Brain microvascular endothelial cell (primary cell): Measurements from ENCODE around the gene PDZK1.

Experiments
- DNase-seq: peaks from one replicate; pipeline ENCODE4 v3.0.0-alpha.2; 2020
- H3K27ac ChIP-seq: fragments of 250-450 bp; sonication (Bioruptor Pico); 2 replicates; pipeline ENCODE4 v1.5.1; 2020; ENCODE audit warnings: mild to moderate bottlenecking, moderate library complexity
- H3K27me3 ChIP-seq: fragments of 250-450 bp; sonication (Bioruptor Pico); replicated peaks from 2 replicates; pipeline ENCODE4 v1.5.1; 2020; ENCODE audit warnings: mild to moderate bottlenecking
- H3K36me3 ChIP-seq: fragments of 250-450 bp; sonication (Bioruptor Pico); replicated peaks from 2 replicates; pipeline ENCODE4 v1.5.1; 2020; ENCODE audit warnings: mild to moderate bottlenecking
- H3K4me3 ChIP-seq: 2 replicates; pipeline ENCODE4 v1.5.1; 2011; ENCODE audit warnings: low read depth, mild to moderate bottlenecking, control low read depth, low read length, moderate library complexity
- in situ Hi-C: cut with HindIII; loops from 2 replicates; pipeline ENCODE4 v1.10.0; 2017; ENCODE audit warnings: low sequenced_read_pairs, low pct_ligation_motif_present
- TF ChIP-seq, protein P1 (sequence below): IDR thresholded peaks from 2 replicates; pipeline ENCODE4 v1.5.1; 2011; ENCODE audit warnings: low read depth, mild to moderate bottlenecking, moderate library complexity, low read length, control low read depth, inconsistent platforms; ENCODE audit errors: missing control alignments

Gene PDZK1

DNA sequence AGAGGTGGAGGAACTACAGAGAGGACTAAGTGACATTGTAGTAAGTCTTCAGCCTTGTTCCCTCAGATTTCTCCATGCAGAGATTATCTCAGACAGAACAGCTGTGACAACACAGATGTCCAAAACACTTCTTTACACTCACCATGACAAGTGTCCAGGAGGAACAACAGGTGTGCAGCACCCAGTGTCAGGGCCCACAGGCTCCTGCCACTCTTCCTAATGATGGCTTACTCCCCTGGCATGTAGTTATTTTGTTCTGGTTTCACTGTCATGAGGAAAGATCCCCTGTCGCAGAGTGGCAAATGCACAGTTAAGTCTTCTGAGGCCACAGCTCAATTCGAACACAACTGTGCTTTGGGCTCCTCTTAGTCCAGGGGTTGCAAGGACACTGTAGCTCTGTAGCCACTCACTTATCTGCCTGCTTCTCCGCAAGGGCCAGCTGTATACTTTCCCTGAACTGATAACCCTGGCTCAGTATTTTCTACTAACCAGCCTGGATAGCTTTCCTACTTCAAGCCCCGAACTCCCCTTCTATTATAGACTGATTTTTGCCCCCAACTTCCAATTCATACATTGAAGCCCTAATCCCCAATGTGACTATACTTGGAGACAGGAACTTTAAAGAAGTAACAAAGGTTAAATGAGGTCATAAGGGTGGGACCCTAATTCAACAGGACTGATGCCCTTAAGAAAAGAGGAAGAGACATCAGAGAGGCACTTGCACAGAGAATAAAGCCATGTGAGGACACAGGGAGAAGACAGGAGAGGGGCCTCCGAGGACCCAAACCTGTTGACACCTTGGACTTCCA is 11.1 kb downstream of the PDZK1 start:
- no peak for DNase-seq
- no peaks in the 10 kb centered on the region for H3K27me3 ChIP-seq
- TF ChIP-seq, protein P1, sequence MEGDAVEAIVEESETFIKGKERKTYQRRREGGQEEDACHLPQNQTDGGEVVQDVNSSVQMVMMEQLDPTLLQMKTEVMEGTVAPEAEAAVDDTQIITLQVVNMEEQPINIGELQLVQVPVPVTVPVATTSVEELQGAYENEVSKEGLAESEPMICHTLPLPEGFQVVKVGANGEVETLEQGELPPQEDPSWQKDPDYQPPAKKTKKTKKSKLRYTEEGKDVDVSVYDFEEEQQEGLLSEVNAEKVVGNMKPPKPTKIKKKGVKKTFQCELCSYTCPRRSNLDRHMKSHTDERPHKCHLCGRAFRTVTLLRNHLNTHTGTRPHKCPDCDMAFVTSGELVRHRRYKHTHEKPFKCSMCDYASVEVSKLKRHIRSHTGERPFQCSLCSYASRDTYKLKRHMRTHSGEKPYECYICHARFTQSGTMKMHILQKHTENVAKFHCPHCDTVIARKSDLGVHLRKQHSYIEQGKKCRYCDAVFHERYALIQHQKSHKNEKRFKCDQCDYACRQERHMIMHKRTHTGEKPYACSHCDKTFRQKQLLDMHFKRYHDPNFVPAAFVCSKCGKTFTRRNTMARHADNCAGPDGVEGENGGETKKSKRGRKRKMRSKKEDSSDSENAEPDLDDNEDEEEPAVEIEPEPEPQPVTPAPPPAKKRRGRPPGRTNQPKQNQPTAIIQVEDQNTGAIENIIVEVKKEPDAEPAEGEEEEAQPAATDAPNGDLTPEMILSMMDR = no peak
- H3K27ac ChIP-seq = no peak overlapping the region
- H3K36me3 ChIP-seq = no peaks in the 10 kb centered on the region
- in situ Hi-C loops = no loop called here
- H3K4me3 ChIP-seq = no peak overlapping the region

DNA sequence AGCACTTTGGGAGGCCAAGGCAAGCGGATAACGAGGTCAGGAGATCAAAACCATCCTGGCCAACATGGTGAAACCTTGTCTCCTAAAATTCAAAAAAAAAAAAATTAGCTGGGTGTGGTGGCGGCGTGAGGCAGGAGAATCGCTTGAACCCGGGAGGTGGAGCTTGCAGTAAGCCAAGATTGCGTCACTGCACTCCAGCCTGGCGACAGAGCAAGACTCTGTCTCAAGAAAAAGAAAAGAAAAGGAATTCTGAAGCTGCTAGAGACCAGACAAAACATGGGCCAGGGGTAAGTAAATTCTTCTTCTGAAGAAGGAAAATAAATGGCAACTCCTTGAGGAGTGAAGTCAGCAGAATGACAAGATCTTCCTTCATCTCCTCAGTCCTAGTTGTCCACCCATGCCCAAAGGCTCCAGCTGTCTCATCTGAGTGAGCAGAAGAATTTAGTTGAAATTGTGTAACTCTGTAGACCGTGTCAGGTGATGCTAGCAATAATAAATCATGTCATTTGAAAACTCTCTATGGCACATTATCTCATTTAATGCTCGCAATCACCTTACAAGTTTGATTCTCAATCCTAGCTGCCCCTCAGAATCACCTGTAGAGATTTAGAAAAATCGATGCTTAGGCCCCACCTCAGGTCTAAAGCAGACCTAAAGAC is 14.3 kb downstream of the PDZK1 start:
- Histone ChIP-seq H3K27ac (no peak overlapping the region), H3K27me3 (no peaks in the 10 kb centered on the region), H3K36me3 (no peaks in the 10 kb centered on the region), H3K4me3 (no peak overlapping the region)
- in situ Hi-C loops = no loop called here
- TF ChIP-seq, protein P1 = no peak
- DNase-seq = no peak

DNA sequence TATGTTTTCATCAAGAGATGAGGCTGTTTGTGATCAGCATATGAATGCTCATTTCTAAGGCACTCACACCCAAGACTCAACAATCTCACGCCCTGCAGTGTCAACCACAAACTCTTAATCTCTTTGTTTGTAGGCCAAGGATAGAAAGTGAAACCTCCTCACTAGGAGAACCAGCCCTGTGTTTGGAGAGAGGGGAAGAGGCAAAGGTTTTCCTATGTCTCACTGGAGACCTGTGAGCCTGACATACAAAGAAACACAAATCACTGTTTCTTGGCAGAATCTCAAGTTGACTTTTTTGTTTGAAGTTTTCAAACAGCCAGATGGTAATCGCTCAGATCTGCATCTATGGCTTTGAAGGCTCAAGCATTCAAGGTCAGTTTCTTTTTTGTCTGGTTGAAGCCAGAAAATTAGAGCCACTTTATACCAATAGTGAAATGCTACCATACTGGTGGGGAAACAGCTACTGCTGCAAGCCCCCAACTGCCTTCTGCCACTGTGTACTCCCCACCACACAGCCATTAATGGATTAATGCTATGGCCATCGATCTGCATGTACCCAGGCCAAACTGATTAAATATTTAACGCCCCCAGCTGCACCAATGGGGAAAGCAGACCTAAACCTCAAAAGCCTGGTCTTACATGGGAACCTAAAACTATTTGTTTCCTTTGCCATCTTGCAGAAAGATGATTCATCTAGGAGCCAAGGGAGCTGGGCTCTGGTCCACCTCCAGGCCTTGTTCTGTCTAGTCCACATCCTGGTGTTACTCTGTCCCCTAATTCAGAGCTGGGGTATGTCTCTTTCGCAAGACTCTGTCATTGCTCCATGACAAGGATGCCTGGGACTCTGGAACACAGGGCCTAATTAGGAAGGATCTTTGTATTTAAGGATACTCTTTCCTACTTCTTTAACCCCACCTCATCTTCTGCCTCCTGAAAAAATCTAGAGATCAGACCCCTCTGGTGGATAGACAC is 16.3 kb downstream of the PDZK1 start:
- TF ChIP-seq, protein P1 = no peak
- H3K4me3 ChIP-seq = no peak overlapping the region
- DNase-seq = peak; percentile 55
- no peaks in the 10 kb centered on the region for H3K27me3 ChIP-seq
- in situ Hi-C loops = no loop called here
- peak overlapping the region; percentile 48 for H3K27ac ChIP-seq
- H3K36me3 ChIP-seq = no peaks in the 10 kb centered on the region

DNA sequence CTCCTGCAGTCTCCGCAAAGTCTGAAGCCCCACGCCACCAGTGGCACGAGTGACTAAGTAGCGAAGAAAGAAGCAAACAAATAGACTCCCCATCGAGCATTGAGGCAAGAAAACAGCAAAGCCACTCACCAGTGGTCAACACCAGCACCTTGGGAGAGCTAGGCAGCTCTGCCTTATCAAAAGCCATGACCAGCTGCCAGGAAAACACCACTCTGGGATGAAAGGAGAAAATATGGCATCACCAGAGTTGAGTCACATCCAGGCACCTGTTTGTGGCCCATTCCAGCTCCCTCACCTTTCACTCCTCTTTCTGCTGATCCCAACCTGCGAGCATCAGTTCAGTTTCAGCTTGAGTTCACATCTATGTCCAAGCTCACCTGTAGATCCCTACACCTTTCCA is 17.2 kb downstream of the PDZK1 start:
- H3K27me3 ChIP-seq = no peaks in the 10 kb centered on the region
- H3K4me3 ChIP-seq = no peak overlapping the region
- no peaks in the 10 kb centered on the region for H3K36me3 ChIP-seq
- in situ Hi-C loops = no loop called here
- no peak overlapping the region for H3K27ac ChIP-seq
- DNase-seq = no peak
- TF ChIP-seq, protein P1 = no peak

DNA sequence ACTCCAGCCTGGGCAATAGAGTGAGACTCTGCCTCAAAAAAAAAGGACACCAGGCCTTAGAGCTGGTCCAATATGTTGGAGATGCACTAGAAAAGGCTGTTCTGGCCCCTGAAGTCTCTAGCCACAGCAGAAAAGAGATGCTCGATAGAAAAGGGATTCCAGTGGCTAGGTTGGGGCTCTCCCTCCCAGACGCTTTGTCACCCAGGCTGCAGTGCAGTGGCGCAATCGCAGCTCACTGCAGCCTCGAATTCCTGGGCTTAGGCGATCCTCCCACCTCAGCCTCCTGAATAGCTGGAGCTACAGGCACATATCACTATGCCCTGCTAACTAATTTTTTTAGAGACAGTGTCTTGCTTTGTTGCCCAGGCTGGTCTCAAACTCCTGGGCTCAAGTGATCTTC is 18.2 kb downstream of the PDZK1 start:
- no peak overlapping the region for H3K27ac ChIP-seq
- H3K27me3 ChIP-seq = no peaks in the 10 kb centered on the region
- no peak overlapping the region for H3K4me3 ChIP-seq
- H3K36me3 ChIP-seq = no peaks in the 10 kb centered on the region
- no peak for DNase-seq
- in situ Hi-C loops = no loop called here
- TF ChIP-seq, protein P1 = no peak
